ENCODE results near the gene PTGDR. TPM values are rescaled to one million over a fixed set of nuclear protein-coding genes. Genes with fewer than 3 reads are reported as not detected.

Gene PTGDR
- polyA plus RNA-seq, 1 of the 3 experiments (the other 2 are of a cell fraction): not detected

DNA sequence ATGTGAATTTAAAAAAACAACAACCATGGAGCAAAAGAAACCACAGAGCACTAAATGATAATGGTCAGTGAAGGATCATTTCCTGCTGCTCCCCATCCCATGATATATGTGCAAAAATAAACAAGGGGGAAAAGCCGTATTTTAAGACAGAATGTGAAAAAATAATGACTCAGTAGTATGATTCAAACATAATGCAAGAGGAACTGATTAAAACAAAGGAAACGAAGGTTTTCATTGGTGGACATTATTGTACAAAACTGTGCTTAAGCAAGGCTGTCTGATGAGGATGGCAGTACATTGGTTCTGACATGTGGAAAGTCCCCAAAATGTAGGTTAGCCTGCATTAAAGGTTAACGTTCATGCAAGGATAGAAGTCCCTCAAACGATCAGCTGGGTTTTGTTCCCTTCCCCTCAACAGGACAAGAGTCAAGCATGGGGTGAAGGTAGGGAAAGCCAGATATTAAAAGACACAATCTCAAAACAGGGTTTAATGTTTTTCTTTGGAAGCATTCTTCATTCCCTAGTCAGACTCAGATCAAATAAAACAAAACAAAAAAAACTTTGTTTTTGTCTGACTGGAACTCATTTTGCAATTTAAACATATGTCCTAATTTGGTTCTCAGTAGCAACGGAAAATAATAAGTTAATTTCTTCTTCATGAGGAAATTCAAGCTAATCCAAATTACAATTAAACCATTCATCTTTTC is 26.3 kb upstream of the PTGDR start:
- no peaks in the 10 kb centered on the region for H3K9me2 ChIP-seq
- H3K9ac ChIP-seq: no peak overlapping the region; the same call in 1 of the 2 replicates
- H3K36me3 ChIP-seq (replicated peaks in 1 of 2; ENCODE audit: control insufficient read depth in 1 of 2, insufficient read depth in 2 of 2, low read length in 1 of 2): no peaks in the 10 kb centered on the region
- no peaks in the 10 kb centered on the region for H3K27me3 ChIP-seq (ENCODE audit: insufficient read depth)
- H3K4me2 ChIP-seq: peak overlapping the region; percentile 56
- peak overlapping the region in 1 of 2 experiments; percentile 73; a peak in 2 of 4 replicates for H3K27ac ChIP-seq (ENCODE audit: low read depth in 2 of 2, low read length in 1 of 2)
- no peaks in the 10 kb centered on the region for H3K4me1 ChIP-seq (ENCODE audit: control insufficient read depth in 1 of 2, insufficient read depth in 2 of 2, low read depth in 1 of 2, low read length in 1 of 2)
- WGBS (ENCODE audit: low lambda C conversion rate): 9% methylated on average over 5 of the region's 5 CpGs
- H4K20me1 ChIP-seq (ENCODE audit: insufficient read depth): no peaks in the 10 kb centered on the region
- peaks cover 8% of the 10 kb centered on the region for H3F3A ChIP-seq (replicated peaks; ENCODE audit: insufficient read depth)
- DNase-seq: no peak
- CTCF ChIA-PET: no interaction called here
- no peaks in the 10 kb centered on the region for H3K9me3 ChIP-seq
- peak overlapping the region in 1 of 2 experiments; percentile 37; a peak in 2 of 4 replicates for H3K4me3 ChIP-seq (ENCODE audit: low read depth in 2 of 2, low read length in 1 of 2)
- peak overlapping the region; percentile 36 for H2AFZ ChIP-seq (ENCODE audit: low read depth)
- H3K79me2 ChIP-seq (ENCODE audit: insufficient read depth): no peaks in the 10 kb centered on the region
- POLR2A ChIA-PET: no interaction called here
- TF ChIP-seq, protein P1, sequence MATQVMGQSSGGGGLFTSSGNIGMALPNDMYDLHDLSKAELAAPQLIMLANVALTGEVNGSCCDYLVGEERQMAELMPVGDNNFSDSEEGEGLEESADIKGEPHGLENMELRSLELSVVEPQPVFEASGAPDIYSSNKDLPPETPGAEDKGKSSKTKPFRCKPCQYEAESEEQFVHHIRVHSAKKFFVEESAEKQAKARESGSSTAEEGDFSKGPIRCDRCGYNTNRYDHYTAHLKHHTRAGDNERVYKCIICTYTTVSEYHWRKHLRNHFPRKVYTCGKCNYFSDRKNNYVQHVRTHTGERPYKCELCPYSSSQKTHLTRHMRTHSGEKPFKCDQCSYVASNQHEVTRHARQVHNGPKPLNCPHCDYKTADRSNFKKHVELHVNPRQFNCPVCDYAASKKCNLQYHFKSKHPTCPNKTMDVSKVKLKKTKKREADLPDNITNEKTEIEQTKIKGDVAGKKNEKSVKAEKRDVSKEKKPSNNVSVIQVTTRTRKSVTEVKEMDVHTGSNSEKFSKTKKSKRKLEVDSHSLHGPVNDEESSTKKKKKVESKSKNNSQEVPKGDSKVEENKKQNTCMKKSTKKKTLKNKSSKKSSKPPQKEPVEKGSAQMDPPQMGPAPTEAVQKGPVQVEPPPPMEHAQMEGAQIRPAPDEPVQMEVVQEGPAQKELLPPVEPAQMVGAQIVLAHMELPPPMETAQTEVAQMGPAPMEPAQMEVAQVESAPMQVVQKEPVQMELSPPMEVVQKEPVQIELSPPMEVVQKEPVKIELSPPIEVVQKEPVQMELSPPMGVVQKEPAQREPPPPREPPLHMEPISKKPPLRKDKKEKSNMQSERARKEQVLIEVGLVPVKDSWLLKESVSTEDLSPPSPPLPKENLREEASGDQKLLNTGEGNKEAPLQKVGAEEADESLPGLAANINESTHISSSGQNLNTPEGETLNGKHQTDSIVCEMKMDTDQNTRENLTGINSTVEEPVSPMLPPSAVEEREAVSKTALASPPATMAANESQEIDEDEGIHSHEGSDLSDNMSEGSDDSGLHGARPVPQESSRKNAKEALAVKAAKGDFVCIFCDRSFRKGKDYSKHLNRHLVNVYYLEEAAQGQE (IDR thresholded peaks at IDR 0.05; ENCODE audit: low read depth, low read length): no peak
- TF ChIP-seq, protein P2, sequence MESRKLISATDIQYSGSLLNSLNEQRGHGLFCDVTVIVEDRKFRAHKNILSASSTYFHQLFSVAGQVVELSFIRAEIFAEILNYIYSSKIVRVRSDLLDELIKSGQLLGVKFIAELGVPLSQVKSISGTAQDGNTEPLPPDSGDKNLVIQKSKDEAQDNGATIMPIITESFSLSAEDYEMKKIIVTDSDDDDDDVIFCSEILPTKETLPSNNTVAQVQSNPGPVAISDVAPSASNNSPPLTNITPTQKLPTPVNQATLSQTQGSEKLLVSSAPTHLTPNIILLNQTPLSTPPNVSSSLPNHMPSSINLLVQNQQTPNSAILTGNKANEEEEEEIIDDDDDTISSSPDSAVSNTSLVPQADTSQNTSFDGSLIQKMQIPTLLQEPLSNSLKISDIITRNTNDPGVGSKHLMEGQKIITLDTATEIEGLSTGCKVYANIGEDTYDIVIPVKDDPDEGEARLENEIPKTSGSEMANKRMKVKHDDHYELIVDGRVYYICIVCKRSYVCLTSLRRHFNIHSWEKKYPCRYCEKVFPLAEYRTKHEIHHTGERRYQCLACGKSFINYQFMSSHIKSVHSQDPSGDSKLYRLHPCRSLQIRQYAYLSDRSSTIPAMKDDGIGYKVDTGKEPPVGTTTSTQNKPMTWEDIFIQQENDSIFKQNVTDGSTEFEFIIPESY (IDR thresholded peaks at IDR 0.05; ENCODE audit: borderline replicate concordance, low read depth): no peak
- TF ChIP-seq, protein P3, sequence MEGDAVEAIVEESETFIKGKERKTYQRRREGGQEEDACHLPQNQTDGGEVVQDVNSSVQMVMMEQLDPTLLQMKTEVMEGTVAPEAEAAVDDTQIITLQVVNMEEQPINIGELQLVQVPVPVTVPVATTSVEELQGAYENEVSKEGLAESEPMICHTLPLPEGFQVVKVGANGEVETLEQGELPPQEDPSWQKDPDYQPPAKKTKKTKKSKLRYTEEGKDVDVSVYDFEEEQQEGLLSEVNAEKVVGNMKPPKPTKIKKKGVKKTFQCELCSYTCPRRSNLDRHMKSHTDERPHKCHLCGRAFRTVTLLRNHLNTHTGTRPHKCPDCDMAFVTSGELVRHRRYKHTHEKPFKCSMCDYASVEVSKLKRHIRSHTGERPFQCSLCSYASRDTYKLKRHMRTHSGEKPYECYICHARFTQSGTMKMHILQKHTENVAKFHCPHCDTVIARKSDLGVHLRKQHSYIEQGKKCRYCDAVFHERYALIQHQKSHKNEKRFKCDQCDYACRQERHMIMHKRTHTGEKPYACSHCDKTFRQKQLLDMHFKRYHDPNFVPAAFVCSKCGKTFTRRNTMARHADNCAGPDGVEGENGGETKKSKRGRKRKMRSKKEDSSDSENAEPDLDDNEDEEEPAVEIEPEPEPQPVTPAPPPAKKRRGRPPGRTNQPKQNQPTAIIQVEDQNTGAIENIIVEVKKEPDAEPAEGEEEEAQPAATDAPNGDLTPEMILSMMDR (IDR thresholded peaks at IDR 0.05): no peak
- TF ChIP-seq POLR2AphosphoS5 (IDR thresholded peaks at IDR 0.05; ENCODE audit: low read depth, low read length): no peak
- no peak for TF ChIP-seq EP300 (IDR thresholded peaks at IDR 0.05; ENCODE audit: borderline replicate concordance in 1 of 2, low read depth in 1 of 2, low read length in 1 of 2)
- no peak for TF ChIP-seq CHD2 (IDR thresholded peaks at IDR 0.05; ENCODE audit: low read length, partially characterized antibody)
- TF ChIP-seq, protein P4, sequence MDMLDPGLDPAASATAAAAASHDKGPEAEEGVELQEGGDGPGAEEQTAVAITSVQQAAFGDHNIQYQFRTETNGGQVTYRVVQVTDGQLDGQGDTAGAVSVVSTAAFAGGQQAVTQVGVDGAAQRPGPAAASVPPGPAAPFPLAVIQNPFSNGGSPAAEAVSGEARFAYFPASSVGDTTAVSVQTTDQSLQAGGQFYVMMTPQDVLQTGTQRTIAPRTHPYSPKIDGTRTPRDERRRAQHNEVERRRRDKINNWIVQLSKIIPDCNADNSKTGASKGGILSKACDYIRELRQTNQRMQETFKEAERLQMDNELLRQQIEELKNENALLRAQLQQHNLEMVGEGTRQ (IDR thresholded peaks at IDR 0.05; ENCODE audit: borderline replicate concordance, low read depth, low read length): no peak
- TF ChIP-seq, protein P5, sequence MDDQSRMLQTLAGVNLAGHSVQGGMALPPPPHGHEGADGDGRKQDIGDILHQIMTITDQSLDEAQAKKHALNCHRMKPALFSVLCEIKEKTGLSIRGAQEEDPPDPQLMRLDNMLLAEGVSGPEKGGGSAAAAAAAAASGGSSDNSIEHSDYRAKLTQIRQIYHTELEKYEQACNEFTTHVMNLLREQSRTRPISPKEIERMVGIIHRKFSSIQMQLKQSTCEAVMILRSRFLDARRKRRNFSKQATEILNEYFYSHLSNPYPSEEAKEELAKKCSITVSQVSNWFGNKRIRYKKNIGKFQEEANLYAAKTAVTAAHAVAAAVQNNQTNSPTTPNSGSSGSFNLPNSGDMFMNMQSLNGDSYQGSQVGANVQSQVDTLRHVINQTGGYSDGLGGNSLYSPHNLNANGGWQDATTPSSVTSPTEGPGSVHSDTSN (IDR thresholded peaks at IDR 0.05): peak; percentile 26; the same call in 1 of the 2 replicates
- TF ChIP-seq MXI1 (IDR thresholded peaks at IDR 0.05; ENCODE audit: low read depth, low read length): no peak
- TF ChIP-seq RCOR1 (IDR thresholded peaks at IDR 0.05; ENCODE audit: low read length): no peak
- no peak for TF ChIP-seq SIN3A (IDR thresholded peaks at IDR 0.05; ENCODE audit: borderline replicate concordance, low read depth, low read length)
- TF ChIP-seq FOXM1 (IDR thresholded peaks at IDR 0.05; ENCODE audit: low read depth): no peak
- TF ChIP-seq TAF1 (IDR thresholded peaks at IDR 0.05; ENCODE audit: borderline replicate concordance, low read depth, low read length): no peak
- TF ChIP-seq, protein P6, sequence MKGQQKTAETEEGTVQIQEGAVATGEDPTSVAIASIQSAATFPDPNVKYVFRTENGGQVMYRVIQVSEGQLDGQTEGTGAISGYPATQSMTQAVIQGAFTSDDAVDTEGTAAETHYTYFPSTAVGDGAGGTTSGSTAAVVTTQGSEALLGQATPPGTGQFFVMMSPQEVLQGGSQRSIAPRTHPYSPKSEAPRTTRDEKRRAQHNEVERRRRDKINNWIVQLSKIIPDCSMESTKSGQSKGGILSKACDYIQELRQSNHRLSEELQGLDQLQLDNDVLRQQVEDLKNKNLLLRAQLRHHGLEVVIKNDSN (IDR thresholded peaks at IDR 0.05; ENCODE audit: borderline replicate concordance, low read depth): no peak
- no peak for TF ChIP-seq ELF1 (IDR thresholded peaks at IDR 0.05)
- TF ChIP-seq GABPA (IDR thresholded peaks at IDR 0.05; ENCODE audit: low read depth): no peak
- no peak for TF ChIP-seq MEF2A (IDR thresholded peaks at IDR 0.05; ENCODE audit: borderline replicate concordance, low read depth)
- no peak for TF ChIP-seq SMC3 (IDR thresholded peaks at IDR 0.05; ENCODE audit: low read depth, low read length)
- TF ChIP-seq GATA2 (CRISPR knock-in tag; IDR thresholded peaks at IDR 0.05): no peak
- TF ChIP-seq RAD21 (IDR thresholded peaks at IDR 0.05; ENCODE audit: low read length): no peak
- TF ChIP-seq, protein P7, sequence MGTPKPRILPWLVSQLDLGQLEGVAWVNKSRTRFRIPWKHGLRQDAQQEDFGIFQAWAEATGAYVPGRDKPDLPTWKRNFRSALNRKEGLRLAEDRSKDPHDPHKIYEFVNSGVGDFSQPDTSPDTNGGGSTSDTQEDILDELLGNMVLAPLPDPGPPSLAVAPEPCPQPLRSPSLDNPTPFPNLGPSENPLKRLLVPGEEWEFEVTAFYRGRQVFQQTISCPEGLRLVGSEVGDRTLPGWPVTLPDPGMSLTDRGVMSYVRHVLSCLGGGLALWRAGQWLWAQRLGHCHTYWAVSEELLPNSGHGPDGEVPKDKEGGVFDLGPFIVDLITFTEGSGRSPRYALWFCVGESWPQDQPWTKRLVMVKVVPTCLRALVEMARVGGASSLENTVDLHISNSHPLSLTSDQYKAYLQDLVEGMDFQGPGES (IDR thresholded peaks at IDR 0.05; ENCODE audit: low read depth, low read length): no peak

Measured in SK-N-SH (cell line).